Measurements from ENCODE around the gene IL17F.
"Not testable (repeated sequence)": the region's sequence is repeated elsewhere in the genome, so short reads cannot be mapped to it uniquely, and the experiment has no call there.

IL17F gene

GRCh38 chr6:52249078-52249477 is 4.8 kb upstream of the IL17F start:
- DNase-seq (ENCODE audit: extremely low read depth in 1 of 2, low read depth in 1 of 2) = no peak

GRCh38 chr6:52245425-52245824 is 1.1 kb upstream of the IL17F start:
- no peak for DNase-seq (ENCODE audit: extremely low read depth in 1 of 2, low read depth in 1 of 2)

GRCh38 chr6:52243282-52243893 is 912 bp downstream of the IL17F start:
- no peak for DNase-seq (ENCODE audit: extremely low read depth in 1 of 2, low read depth in 1 of 2)

- DNase-seq (ENCODE audit: extremely low read depth in 1 of 2, low read depth in 1 of 2) = no peak
Measured at GRCh38 chr6:52241819-52242218, 2.5 kb downstream of the IL17F start.

- peak in 1 of 2 donors; percentile 47 for DNase-seq (ENCODE audit: extremely low read depth in 1 of 2, low read depth in 1 of 2)
Measured at GRCh38 chr6:52233975-52234823, 10.1 kb downstream of the IL17F start.

- DNase-seq (ENCODE audit: extremely low read depth in 1 of 2, low read depth in 1 of 2) = no peak
Measured at GRCh38 chr6:52233005-52233404, 11.3 kb downstream of the IL17F start.

- DNase-seq (ENCODE audit: extremely low read depth in 1 of 2, low read depth in 1 of 2) = peak; percentile 21 to 49
Measured at GRCh38 chr6:52231406-52232127, 12.7 kb downstream of the IL17F start.

GRCh38 chr6:52230685-52231084 is 13.6 kb downstream of the IL17F start:
- no peak for DNase-seq (ENCODE audit: extremely low read depth in 1 of 2, low read depth in 1 of 2)

- DNase-seq (ENCODE audit: extremely low read depth in 1 of 2, low read depth in 1 of 2) = peak; percentile 49 to 79
Measured at GRCh38 chr6:52227495-52227894, 16.8 kb downstream of the IL17F start.

GRCh38 chr6:52221302-52221701 is 23.0 kb downstream of the IL17F start:
- DNase-seq (ENCODE audit: extremely low read depth in 1 of 2, low read depth in 1 of 2) = peak; percentile 18 to 65

GRCh38 chr6:52217761-52218160 is 26.5 kb downstream of the IL17F start:
- DNase-seq (ENCODE audit: extremely low read depth in 1 of 2, low read depth in 1 of 2) = no peak

- no peak for DNase-seq (ENCODE audit: extremely low read depth in 1 of 2, low read depth in 1 of 2)
Measured at GRCh38 chr6:52216932-52217575, 27.2 kb downstream of the IL17F start.

GRCh38 chr6:52215787-52216186 is 28.5 kb downstream of the IL17F start:
- no peak for DNase-seq (ENCODE audit: extremely low read depth in 1 of 2, low read depth in 1 of 2)

GRCh38 chr6:52213127-52213526 is 31.2 kb downstream of the IL17F start:
- no peak for DNase-seq (ENCODE audit: extremely low read depth in 1 of 2, low read depth in 1 of 2)

GRCh38 chr6:52210227-52210626 is 34.1 kb downstream of the IL17F start:
- no peak for DNase-seq (ENCODE audit: extremely low read depth in 1 of 2, low read depth in 1 of 2)

- DNase-seq (ENCODE audit: extremely low read depth in 1 of 2, low read depth in 1 of 2) = no peak
Measured at GRCh38 chr6:52209770-52210169, 34.5 kb downstream of the IL17F start.

GRCh38 chr6:52208612-52209011 is 35.7 kb downstream of the IL17F start:
- DNase-seq (ENCODE audit: extremely low read depth in 1 of 2, low read depth in 1 of 2) = no peak

GRCh38 chr6:52207066-52207465 is 37.2 kb downstream of the IL17F start:
- DNase-seq (ENCODE audit: extremely low read depth in 1 of 2, low read depth in 1 of 2) = no peak

- DNase-seq (ENCODE audit: extremely low read depth in 1 of 2, low read depth in 1 of 2) = no peak
Measured at GRCh38 chr6:52201493-52201892, 42.8 kb downstream of the IL17F start.

- DNase-seq (ENCODE audit: extremely low read depth in 1 of 2, low read depth in 1 of 2) = no peak
Measured at GRCh38 chr6:52201046-52201445, 43.3 kb downstream of the IL17F start.

- DNase-seq (ENCODE audit: extremely low read depth in 1 of 2, low read depth in 1 of 2) = not testable (repeated sequence)
Measured at GRCh38 chr6:52200088-52200487, 44.2 kb downstream of the IL17F start.
